ENCODE data around the gene POPDC2. TPM values are rescaled to one million over a fixed set of nuclear protein-coding genes. Genes with fewer than 3 reads are reported as not detected.

Gene POPDC2
- total and polyA plus RNA-seq, 2 of the 4 experiments (the other 2 are of a cell fraction), result under 0.01 to 0.29 TPM

DNA sequence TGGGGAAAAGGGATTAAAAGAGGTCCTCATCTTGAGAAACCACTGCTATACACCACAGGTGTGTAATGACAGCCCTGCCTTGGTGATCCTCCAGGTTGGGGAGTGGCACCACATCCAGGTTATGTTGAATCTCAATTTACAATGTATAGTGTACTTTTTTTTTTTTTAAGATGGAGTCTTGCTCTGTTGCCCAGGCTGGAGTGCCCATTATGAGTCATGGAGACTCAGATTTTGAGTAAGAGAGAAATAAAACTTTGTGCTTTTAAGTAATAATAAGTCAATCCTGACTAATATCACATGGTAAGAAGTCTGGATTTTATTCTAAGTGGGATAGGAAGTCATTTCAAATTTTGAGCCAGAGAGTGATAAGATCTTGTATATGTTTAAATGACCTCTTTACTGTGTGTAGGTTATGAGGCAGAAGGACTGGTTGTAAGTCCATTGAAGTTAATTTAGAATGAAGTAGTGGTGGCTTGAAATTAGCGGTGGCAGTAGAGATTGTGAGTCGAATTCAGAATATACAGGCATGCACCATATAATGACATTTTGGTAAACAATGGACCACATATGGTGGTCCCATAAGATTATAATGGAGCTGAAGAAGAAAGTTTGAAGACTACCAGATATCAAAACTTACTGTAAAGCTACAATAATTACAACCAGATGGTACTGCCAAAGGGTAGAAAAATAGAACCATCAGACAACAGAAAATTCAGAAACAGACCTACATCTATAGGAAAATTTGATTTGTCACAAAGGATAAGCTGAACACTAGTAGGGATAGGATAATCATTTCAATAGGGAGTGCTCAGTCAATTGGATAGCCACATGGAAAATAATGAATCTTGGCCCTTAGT lies 20.7 kb downstream of the POPDC2 start:
- no peak overlapping the region for H3K4me2 ChIP-seq (ENCODE audit: low read depth, low read length)
- H3K14ac ChIP-seq (replicated peaks; ENCODE audit: low read depth, low read length), result no peak overlapping the region
- intact Hi-C loops (cut with micrococcal nuclease), result no loop called here
- peaks cover 20% of the 10 kb centered on the region for H3K4me1 ChIP-seq (ENCODE audit: control insufficient read depth, insufficient read depth, low read length)
- H4K20me1 ChIP-seq (ENCODE audit: insufficient read depth, low read length), result no peaks in the 10 kb centered on the region
- dilution Hi-C loops (cut with HindIII; ENCODE audit: low sequenced_read_pairs, unreplicated experiment), result no loop called here
- ChIA-PET POLR2A (ENCODE audit: unreplicated experiment) (no interaction called here), CTCF (no interaction called here)
- H3K27ac ChIP-seq (ENCODE audit: insufficient read depth, low read length), result no peak overlapping the region
- H3K4me3 ChIP-seq (ENCODE audit: insufficient read depth, low read depth, low read length), result no peak overlapping the region
- H2AK9ac ChIP-seq (replicated peaks; ENCODE audit: low read depth, low read length, poor library complexity), result no peak overlapping the region
- H3K23ac ChIP-seq (ENCODE audit: low read depth, low read length), result no peak overlapping the region
- peak overlapping the region; percentile 81; the same call in 1 of the 2 replicates for H4K5ac ChIP-seq (ENCODE audit: low read depth, low read length)
- H2BK20ac ChIP-seq (ENCODE audit: low read depth, low read length), result peak overlapping the region; percentile 38; the same call in 1 of the 2 replicates
- H3K4ac ChIP-seq (ENCODE audit: low read depth, low read length), result peak overlapping the region; percentile 52; the same call in 1 of the 2 replicates
- no peak overlapping the region; a peak in 2 of 4 replicates for H4K8ac ChIP-seq (ENCODE audit: low read depth in 2 of 2, low read length in 2 of 2)
- H3K18ac ChIP-seq (ENCODE audit: low read depth, low read length), result peak overlapping the region; percentile 82
- H3K36me3 ChIP-seq (ENCODE audit: control insufficient read depth, insufficient read depth, low read length), result no peaks in the 10 kb centered on the region
- no peak overlapping the region; the same call in 2 of the 3 replicates for H2BK15ac ChIP-seq (ENCODE audit: low read depth, low read length)
- no peak overlapping the region for H2AK5ac ChIP-seq (ENCODE audit: low read depth, low read length)
- in situ Hi-C loops (cut with MboI; ENCODE audit: low sequenced_read_pairs), result no loop called here
- ATAC-seq (ENCODE audit: low read depth) (no peak), DNase-seq (no peak)
- H2BK5ac ChIP-seq (ENCODE audit: low read depth, low read length, poor library complexity, severe bottlenecking), result no peak overlapping the region
- H3K27me3 ChIP-seq (ENCODE audit: control insufficient read depth, insufficient read depth, low read length), result no peaks in the 10 kb centered on the region
- WGBS, 2 experiments (ENCODE audit: extremely low coverage in 2 of 2, insufficient read length in 1 of 2), result no CpG with 5 or more reads among the region's 2 CpGs
- H3K9me3 ChIP-seq (ENCODE audit: control insufficient read depth, insufficient read depth, low read length), result no peaks in the 10 kb centered on the region
- BruUV-seq (replicated peaks), result no TSS peak
- no peak overlapping the region for H3K9ac ChIP-seq (ENCODE audit: low read depth, low read length)
- no peak overlapping the region for H3K56ac ChIP-seq (ENCODE audit: extremely low read depth, insufficient read depth, low read length)
- no peaks in the 10 kb centered on the region for H3K79me1 ChIP-seq (ENCODE audit: low read depth in 1 of 2, low read length in 2 of 2)
- H2BK120ac ChIP-seq (ENCODE audit: low read depth, low read length), result peak overlapping the region; percentile 18; the same call in 1 of the 2 replicates
- H4K91ac ChIP-seq (ENCODE audit: insufficient read depth, low read depth, low read length), result 0 out of 2 replicates have a peak overlapping the region, but pooled peaks have one; percentile 40
- H3K9me1 ChIP-seq (ENCODE audit: insufficient read depth, low read length), result peaks cover 11% of the 10 kb centered on the region
- H2AFZ ChIP-seq (replicated peaks; ENCODE audit: low read length, poor library complexity), result no peak overlapping the region
- no peak for TF ChIP-seq MAFK (IDR thresholded peaks at IDR 0.05; ENCODE audit: low read depth, low read length)
- no peak for TF ChIP-seq MXI1 (IDR thresholded peaks at IDR 0.05; ENCODE audit: borderline replicate concordance, low read depth, low read length)
- TF ChIP-seq, protein P1, sequence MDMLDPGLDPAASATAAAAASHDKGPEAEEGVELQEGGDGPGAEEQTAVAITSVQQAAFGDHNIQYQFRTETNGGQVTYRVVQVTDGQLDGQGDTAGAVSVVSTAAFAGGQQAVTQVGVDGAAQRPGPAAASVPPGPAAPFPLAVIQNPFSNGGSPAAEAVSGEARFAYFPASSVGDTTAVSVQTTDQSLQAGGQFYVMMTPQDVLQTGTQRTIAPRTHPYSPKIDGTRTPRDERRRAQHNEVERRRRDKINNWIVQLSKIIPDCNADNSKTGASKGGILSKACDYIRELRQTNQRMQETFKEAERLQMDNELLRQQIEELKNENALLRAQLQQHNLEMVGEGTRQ (IDR thresholded peaks at IDR 0.05; ENCODE audit: low read depth, low read length), result no peak
- no peak for TF ChIP-seq NFE2L2 (IDR thresholded peaks at IDR 0.05; ENCODE audit: low read depth, low read length)
- TF ChIP-seq, protein P2, sequence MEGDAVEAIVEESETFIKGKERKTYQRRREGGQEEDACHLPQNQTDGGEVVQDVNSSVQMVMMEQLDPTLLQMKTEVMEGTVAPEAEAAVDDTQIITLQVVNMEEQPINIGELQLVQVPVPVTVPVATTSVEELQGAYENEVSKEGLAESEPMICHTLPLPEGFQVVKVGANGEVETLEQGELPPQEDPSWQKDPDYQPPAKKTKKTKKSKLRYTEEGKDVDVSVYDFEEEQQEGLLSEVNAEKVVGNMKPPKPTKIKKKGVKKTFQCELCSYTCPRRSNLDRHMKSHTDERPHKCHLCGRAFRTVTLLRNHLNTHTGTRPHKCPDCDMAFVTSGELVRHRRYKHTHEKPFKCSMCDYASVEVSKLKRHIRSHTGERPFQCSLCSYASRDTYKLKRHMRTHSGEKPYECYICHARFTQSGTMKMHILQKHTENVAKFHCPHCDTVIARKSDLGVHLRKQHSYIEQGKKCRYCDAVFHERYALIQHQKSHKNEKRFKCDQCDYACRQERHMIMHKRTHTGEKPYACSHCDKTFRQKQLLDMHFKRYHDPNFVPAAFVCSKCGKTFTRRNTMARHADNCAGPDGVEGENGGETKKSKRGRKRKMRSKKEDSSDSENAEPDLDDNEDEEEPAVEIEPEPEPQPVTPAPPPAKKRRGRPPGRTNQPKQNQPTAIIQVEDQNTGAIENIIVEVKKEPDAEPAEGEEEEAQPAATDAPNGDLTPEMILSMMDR (conservative IDR thresholded peaks at IDR 0.05; ENCODE audit: low read depth, low read length), result no peak
- no peak for TF ChIP-seq SMC3 (IDR thresholded peaks at IDR 0.05; ENCODE audit: low read depth, low read length)
- no peak for TF ChIP-seq MAZ (IDR thresholded peaks at IDR 0.05; ENCODE audit: borderline replicate concordance, low read depth, low read length)
- no peak for TF ChIP-seq CHD1 (IDR thresholded peaks at IDR 0.05; ENCODE audit: low read depth, low read length)
- TF ChIP-seq BHLHE40 (IDR thresholded peaks at IDR 0.05; ENCODE audit: low read depth, low read length), result no peak
- TF ChIP-seq FOS (IDR thresholded peaks at IDR 0.05; ENCODE audit: low read depth, low read length), result no peak
- TF ChIP-seq RCOR1 (IDR thresholded peaks at IDR 0.05; ENCODE audit: insufficient replicate concordance, low read length), result no peak
- no peak for TF ChIP-seq RFX5 (IDR thresholded peaks at IDR 0.05; ENCODE audit: low read depth, low read length)
- TF ChIP-seq RAD21 (IDR thresholded peaks at IDR 0.05; ENCODE audit: low read length), result no peak
- no peak for TF ChIP-seq POLR2A (IDR thresholded peaks at IDR 0.05; ENCODE audit: low read depth, low read length)
- no peak for TF ChIP-seq CEBPB (IDR thresholded peaks at IDR 0.05; ENCODE audit: low read depth, low read length)
